Keratinocyte (primary cell): Measurements from ENCODE around the gene LTF. TPM values are rescaled to one million over a fixed set of nuclear protein-coding genes. Genes with fewer than 3 reads are reported as not detected.

Source experiments
- DNase-seq: peaks from one replicate; pipeline ENCODE4 v3.0.0-alpha.2; 2011; ENCODE audit warnings: low read depth, missing footprints, low spot score
- FAIRE-seq: peaks from 2 replicates; lab custom pipeline; 2011; peaks lifted over from hg19 to GRCh38; lab: Jason Lieb, UNC
- H2AFZ ChIP-seq: 2 replicates; pipeline ENCODE4 v1.6.0; 2012; ENCODE audit warnings: low read length, control low read depth, inconsistent platforms; ENCODE audit not compliant: control insufficient read depth
- H3K27ac ChIP-seq: 2 replicates; pipeline ENCODE4 v1.5.1; 2011; ENCODE audit warnings: low read length; ENCODE audit not compliant: control insufficient read depth, insufficient read depth
- H3K27me3 ChIP-seq: 3 replicates; pipeline ENCODE4 v1.6.0; 2011; ENCODE audit warnings: low read length; ENCODE audit not compliant: control insufficient read depth, insufficient read depth; ENCODE audit errors: extremely low read depth
- H3K36me3 ChIP-seq, 2 experiments: 2 replicates in 1 of 2; 3 replicates in 1 of 2; pipeline ENCODE4 v1.5.1; 2011; ENCODE audit warnings: low read length in 2 of 2, mild to moderate bottlenecking in 1 of 2; ENCODE audit not compliant: control insufficient read depth in 2 of 2, insufficient read depth in 2 of 2; ENCODE audit errors: extremely low read depth in 1 of 2
- H3K4me1 ChIP-seq: 3 replicates; pipeline ENCODE4 v1.5.1; 2011; ENCODE audit warnings: low read length; ENCODE audit not compliant: control insufficient read depth, insufficient read depth; ENCODE audit errors: extremely low read depth
- H3K4me2 ChIP-seq: 3 replicates; pipeline ENCODE4 v1.6.0; 2011; ENCODE audit warnings: low read depth, low read length; ENCODE audit not compliant: control insufficient read depth, insufficient read depth; ENCODE audit errors: extremely low read depth
- H3K4me3 ChIP-seq, 3 experiments: fragments of 200-600 bp in 1 of 3; sonication (generic) in 1 of 3; 2 replicates in 2 of 3; 3 replicates in 1 of 3; pipeline ENCODE4 v1.5.1; 2011 to 2016; ENCODE audit warnings: low read length in 3 of 3, mild to moderate bottlenecking in 3 of 3, control low read depth in 2 of 3, inconsistent platforms in 1 of 3, low read depth in 1 of 3, mixed read lengths in 1 of 3, mixed run types in 1 of 3, moderate library complexity in 1 of 3; ENCODE audit not compliant: control insufficient read depth in 2 of 3, insufficient read depth in 2 of 3; ENCODE audit errors: extremely low read depth in 1 of 3
- H3K79me2 ChIP-seq: 2 replicates; pipeline ENCODE4 v1.6.0; 2012; ENCODE audit warnings: low read length; ENCODE audit not compliant: control insufficient read depth, insufficient read depth
- H3K9ac ChIP-seq: 3 replicates; pipeline ENCODE4 v1.6.0; 2011; ENCODE audit warnings: low read length; ENCODE audit not compliant: control insufficient read depth, insufficient read depth; ENCODE audit errors: extremely low read depth
- H3K9me1 ChIP-seq: 3 replicates; pipeline ENCODE4 v1.6.0; 2011; ENCODE audit warnings: low read length; ENCODE audit not compliant: control insufficient read depth, insufficient read depth; ENCODE audit errors: extremely low read depth
- H3K9me3 ChIP-seq: 2 replicates; pipeline ENCODE4 v1.5.1; 2012; ENCODE audit warnings: low read depth, low read length; ENCODE audit not compliant: control insufficient read depth
- H4K20me1 ChIP-seq: 3 replicates; pipeline ENCODE4 v1.6.0; 2011; ENCODE audit warnings: low read length; ENCODE audit not compliant: control insufficient read depth, insufficient read depth; ENCODE audit errors: extremely low read depth
- CTCF ChIP-seq, 3 experiments: IDR thresholded peaks in 1 of 3; conservative IDR thresholded peaks in 1 of 3; optimal IDR thresholded peaks in 1 of 3; 2 replicates in 2 of 3; 3 replicates in 1 of 3; pipeline versions ENCODE3 to v1.5.1; 2011; ENCODE audit warnings: low read length in 3 of 3, mild to moderate bottlenecking in 3 of 3, moderate library complexity in 2 of 3, control low read depth in 1 of 3, inconsistent platforms in 1 of 3; ENCODE audit not compliant: insufficient read depth in 2 of 3; ENCODE audit errors: extremely low read depth in 1 of 3
- EZH2 ChIP-seq: IDR thresholded peaks from one replicate; pipeline ENCODE4 v1.6.1; 2012; ENCODE audit warnings: inconsistent platforms, mild to moderate bottlenecking, low read length, moderate library complexity
- dilution Hi-C: fragments of 300-500 bp; cut with MboI; formaldehyde crosslinking; loops from one replicate; pipeline ENCODE4 v1.7.0; 2020; ENCODE audit warnings: low sequenced_read_pairs; ENCODE audit not compliant: extremely low pct_ligation_motif_present
- polyA plus RNA-seq, 5 experiments: library from polyadenylated mRNA; depleted of rRNA in 3 of 5; stranded (reverse) in 3 of 5; stranded (forward) in 1 of 5; unstranded in 1 of 5; fragments of >200 nt; gene quantifications; 1 replicate in 1 of 5; 2 replicates in 3 of 5; 3 replicates in 1 of 5; pipeline versions ENCODE4 v1.2.1 to v1.2.3, GENCODE V29; 2011 to 2012; ENCODE audit warnings: missing spikeins in 2 of 5, low read depth in 1 of 5, low replicate concordance in 1 of 5

Gene LTF
- polyA plus RNA-seq, 1 donor (not counting 4 experiments of a cell fraction or from before 2014, with no cell fraction given) = not detected

- Histone ChIP-seq H4K20me1 (no peaks in the 10 kb centered on the region), H3K4me2 (no peak overlapping the region), H3K4me1 (peaks cover 5% of the 10 kb centered on the region), H3K9ac (no peak overlapping the region), H3K27me3 (no peaks in the 10 kb centered on the region), H3K4me3 (no peak overlapping the region), H3K36me3 (no peaks in the 10 kb centered on the region), H2AFZ (no peak overlapping the region), H3K27ac (no peak overlapping the region), H3K9me3 (no peaks in the 10 kb centered on the region), H3K79me2 (no peaks in the 10 kb centered on the region), H3K9me1 (no peaks in the 10 kb centered on the region)
- TF ChIP-seq CTCF (optimal IDR thresholded peaks at IDR 0.05 in 1 of 3, IDR thresholded peaks at IDR 0.05 in 1 of 3, conservative IDR thresholded peaks at IDR 0.05 in 1 of 3; ENCODE audit: extremely low read depth in 1 of 3, insufficient read depth in 2 of 3, low read length in 3 of 3) (peak; percentile 58 to 70 (median 64)), EZH2 (no peak)
- DNase-seq = peak; percentile 35
- FAIRE-seq = peak; percentile 73
- dilution Hi-C loops = no loop called here
Observed at GRCh38 chr3:46442576-46443530, 21.9 kb downstream of the LTF start.

- Histone ChIP-seq H2AFZ (no peak overlapping the region), H3K27ac (no peak overlapping the region), H3K4me3 (no peak overlapping the region), H3K36me3 (no peaks in the 10 kb centered on the region), H4K20me1 (no peaks in the 10 kb centered on the region), H3K79me2 (no peaks in the 10 kb centered on the region), H3K9me3 (no peaks in the 10 kb centered on the region), H3K27me3 (no peaks in the 10 kb centered on the region), H3K9me1 (no peaks in the 10 kb centered on the region), H3K9ac (no peak overlapping the region), H3K4me2 (no peak overlapping the region), H3K4me1 (no peaks in the 10 kb centered on the region)
- dilution Hi-C loops = no loop called here
- TF ChIP-seq CTCF (optimal IDR thresholded peaks at IDR 0.05 in 1 of 3, IDR thresholded peaks at IDR 0.05 in 1 of 3, conservative IDR thresholded peaks at IDR 0.05 in 1 of 3; ENCODE audit: extremely low read depth in 1 of 3, insufficient read depth in 2 of 3, low read length in 3 of 3) (no peak), EZH2 (no peak)
- FAIRE-seq = no peak
- no peak for DNase-seq
Observed at GRCh38 chr3:46440531-46441294, 24.0 kb downstream of the LTF start.
